HG03520 (cell line): ENCODE results near the gene RABGAP1.

Experiments
- ATAC-seq: cut with Tn5 transposase; IDR thresholded peaks from one replicate; pipeline ENCODE4 v1.9.1; 2021; ENCODE audit warnings: mild to moderate bottlenecking, moderate library complexity; ENCODE audit not compliant: unreplicated experiment

RABGAP1 gene

GRCh38 chr9:122944960-122945888 lies 4.4 kb downstream of the RABGAP1 start:
- ATAC-seq, result no peak

DNA sequence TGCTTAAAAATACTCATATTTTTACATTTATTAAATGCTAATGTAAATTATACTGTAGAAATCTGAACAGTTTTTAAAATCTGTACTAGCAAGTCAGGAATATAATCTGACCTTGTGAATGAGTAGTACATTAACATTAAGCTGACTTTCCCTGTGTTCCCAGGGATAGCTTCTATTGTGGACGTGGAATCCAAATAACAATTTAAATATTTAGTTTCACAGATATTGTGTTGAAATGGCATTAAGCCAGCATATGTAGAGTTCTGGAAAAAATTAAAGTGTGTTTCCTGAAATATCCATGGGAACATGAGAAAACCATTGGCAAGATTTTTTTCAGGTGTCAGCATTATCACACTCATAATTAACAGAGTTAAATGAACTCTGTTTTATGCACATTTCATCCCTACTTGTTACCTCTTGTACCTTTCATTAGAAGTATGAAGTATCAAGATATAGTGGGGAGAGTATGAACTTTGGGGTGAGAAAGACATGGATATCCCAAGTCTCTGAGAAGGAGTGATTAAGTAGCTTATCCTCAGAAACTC lies 5.7 kb downstream of the RABGAP1 start:
- ATAC-seq, result no peak

DNA sequence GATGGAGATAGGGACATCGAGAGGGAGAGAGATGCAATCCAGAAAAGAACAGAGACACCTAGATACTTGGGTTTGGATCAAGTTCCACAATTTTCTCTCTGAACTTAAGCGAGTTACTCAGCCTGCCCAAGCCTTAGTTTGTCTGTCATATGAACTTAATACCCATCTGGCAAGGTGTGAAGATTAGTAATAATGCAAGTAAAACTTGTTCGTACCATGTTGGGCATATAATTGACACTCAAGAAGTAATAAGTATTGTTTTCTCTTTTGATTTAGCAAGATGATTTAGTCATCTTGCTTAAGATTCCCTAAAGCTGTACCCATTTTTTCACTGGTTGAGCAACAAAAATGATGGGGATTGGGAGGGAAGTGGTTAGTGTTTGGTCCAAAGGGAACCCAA lies 7.5 kb downstream of the RABGAP1 start:
- ATAC-seq, result no peak

- no peak for ATAC-seq
These were observed 8.9 kb downstream of the RABGAP1 start for GRCh38 chr9:122949696-122950095.

- no peak for ATAC-seq
These were observed 9.4 kb downstream of the RABGAP1 start for GRCh38 chr9:122950263-122950662.

GRCh38 chr9:122951056-122951455 lies 10.2 kb downstream of the RABGAP1 start:
- no peak for ATAC-seq

DNA sequence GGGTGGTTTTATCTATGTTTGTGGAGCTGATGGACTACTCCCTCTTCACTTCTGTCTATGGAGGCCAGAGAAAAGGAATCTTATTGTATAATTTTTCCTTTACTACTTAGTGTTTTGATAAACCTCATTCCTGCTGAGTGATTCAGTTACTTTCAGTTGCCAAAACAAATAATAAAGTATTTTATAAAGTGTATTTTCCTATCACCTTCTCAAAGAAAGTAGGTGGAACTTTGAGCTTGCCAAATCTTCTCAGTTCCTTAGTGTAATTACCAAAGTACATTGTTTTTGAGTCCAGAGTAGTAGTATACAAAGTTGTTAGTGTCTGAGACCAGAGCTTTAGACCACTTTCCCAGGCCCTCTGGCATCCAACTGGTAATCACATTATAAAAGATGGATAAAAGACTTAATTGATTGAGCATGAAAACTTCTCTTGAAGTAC lies 13.5 kb downstream of the RABGAP1 start:
- no peak for ATAC-seq

DNA sequence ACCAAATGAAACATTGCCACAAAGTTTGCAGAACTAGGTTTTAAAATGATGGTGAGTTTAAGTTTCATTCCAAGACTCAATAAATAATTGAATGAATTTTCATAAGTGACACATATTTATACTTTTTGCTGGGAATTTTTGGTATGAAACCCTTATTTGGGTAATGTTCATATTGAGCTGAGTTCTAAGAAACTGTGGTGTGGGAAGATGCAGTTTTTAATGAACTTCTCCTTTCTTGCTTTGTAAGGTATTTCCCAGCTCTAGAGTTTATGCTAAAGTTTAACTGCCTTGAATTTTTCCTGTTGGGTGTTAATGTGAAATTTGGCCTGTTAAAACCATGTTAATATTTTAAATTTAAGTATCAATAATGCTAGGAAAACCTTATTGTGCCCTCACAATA lies 15.1 kb downstream of the RABGAP1 start:
- ATAC-seq, result no peak

- no peak for ATAC-seq
These were observed 20.3 kb downstream of the RABGAP1 start for GRCh38 chr9:122961139-122961538.

DNA sequence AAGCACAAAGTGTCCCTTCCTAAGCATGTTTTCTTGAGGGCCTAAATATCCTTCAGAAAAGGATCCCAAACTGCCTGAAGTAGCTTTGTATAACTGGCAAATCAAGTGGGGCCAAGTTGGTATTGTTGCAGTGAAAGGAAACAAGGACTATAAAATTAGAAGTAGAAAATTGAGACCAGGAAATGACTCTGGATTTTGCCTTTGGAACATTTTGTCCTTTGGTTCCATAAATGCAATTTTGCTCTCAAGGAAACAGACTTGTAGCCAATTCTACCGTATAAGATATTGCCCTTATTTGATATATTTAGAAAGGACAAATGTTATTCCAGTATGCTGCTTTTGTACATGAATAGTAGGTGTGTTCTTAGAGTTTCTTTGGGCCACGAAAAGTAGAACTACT lies 34.4 kb downstream of the RABGAP1 start:
- no peak for ATAC-seq

GRCh38 chr9:122978601-122979000 lies 37.8 kb downstream of the RABGAP1 start:
- ATAC-seq, result no peak

GRCh38 chr9:122986010-122986409 lies 45.2 kb downstream of the RABGAP1 start:
- no peak for ATAC-seq

- no peak for ATAC-seq
These were observed 47.3 kb downstream of the RABGAP1 start for GRCh38 chr9:122988141-122988540.

DNA sequence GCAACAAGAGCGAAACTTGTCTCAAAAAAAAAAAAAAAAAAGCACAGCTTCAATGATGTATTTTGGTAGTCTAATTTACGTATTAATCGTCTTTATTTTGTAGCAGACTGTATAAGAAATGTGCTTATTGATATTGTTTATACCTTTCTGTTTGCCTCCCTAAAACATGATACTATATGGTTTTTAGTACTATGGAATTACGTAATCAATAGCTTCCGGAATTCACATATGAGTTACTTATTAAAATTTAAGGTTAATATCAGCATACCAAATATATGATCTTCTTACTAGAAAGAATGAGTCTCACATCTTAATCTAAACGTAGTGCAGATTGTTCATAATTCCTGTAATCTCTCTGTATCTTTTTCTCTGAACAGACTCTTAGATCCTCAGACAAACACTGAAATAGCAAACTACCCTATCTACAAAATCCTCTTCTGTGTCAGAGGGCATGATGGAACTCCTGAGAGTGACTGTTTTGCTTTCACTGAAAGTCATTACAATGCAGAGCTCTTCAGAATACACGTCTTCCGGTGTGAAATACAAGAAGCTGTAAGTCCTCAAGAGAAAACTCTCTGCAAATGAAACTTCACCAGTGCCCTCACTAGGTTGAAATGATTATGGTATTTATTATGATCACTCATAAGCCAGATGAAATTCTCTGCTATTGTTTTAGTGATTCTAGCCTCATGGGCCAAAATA lies 48.3 kb downstream of the RABGAP1 start:
- no peak for ATAC-seq

DNA sequence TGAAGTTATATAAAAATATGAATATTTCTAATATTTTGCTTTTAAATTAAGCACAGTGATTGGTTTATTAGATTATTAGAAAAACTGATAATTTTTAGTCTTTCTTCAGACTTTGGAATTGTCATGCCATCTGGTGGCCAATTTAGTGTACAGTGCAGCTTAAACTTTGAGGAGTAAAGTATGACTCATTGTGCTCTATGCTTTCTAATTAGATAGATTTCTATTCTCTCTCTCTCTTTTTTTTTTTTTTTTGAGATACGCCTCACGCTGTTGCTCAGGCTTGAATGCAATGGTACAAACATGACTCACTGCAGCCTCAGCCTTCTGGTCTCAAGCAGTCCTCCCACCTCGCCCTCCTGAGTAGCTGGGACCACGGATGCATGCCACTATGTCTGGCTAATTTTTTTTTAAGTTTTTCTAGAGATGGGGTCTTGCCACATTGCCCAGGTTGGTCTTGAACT lies 50.6 kb downstream of the RABGAP1 start:
- no peak for ATAC-seq

GRCh38 chr9:122996586-122996985 lies 55.8 kb downstream of the RABGAP1 start:
- ATAC-seq, result no peak

- no peak for ATAC-seq
These were observed 57.6 kb downstream of the RABGAP1 start for GRCh38 chr9:122998448-122998847.

GRCh38 chr9:123000371-123001068 lies 59.7 kb downstream of the RABGAP1 start:
- ATAC-seq, result no peak

DNA sequence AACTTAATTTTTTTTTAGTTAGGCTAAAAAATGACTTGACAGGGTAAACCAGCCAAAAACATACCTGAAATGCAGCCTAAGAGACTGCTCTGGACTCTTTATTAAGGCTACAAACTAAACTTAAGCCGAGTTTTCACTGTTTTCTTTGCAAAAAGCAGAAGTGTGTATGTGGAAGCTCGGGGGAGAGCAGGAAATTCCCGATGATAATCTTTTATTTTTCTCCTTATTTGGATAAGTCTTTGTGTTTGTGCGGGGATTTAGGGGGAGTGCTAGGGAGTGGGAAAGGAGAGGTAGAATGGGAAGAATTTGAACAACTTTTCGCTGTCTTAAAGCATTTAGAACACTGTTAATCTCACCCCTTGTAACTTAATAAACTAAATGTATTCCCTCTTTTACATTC lies 61.9 kb downstream of the RABGAP1 start:
- no peak for ATAC-seq

DNA sequence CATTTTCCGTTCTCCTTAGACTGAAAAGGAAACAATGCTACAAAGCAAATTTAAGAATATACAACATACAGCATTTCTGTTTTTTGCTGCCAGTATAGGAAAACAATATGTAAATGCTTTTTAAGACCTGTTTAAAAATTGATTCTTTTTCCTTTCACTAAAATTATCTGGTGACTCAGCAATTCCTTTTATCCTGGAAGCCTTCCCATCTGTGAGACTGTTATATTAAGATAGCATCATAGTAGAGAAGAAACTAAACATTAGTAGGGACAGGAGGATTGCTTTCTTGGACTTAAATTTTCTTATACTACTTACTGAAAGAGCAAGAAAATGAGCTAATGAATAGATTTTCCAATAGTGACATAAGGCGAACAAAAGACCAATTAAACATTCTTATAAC lies 62.6 kb downstream of the RABGAP1 start:
- ATAC-seq, result no peak

DNA sequence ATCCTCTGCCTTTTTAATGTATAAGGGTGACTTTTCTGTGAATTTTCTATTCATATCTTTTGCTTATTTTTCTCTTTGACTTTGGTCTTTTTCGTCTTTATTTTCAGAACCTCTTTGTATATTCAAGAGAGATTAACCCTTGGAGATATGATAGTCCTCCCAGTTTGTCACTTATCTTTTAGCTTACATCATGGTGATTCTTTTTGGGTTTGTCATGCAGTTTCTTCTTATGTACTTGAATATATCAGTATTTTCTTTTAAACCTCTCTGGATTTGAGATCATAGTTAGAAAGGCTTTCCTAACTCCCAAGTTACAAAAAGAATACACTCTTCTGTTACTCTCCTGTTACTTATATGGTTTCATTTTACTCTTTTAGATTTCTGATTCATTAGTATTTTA lies 65.1 kb downstream of the RABGAP1 start:
- ATAC-seq, result no peak
